Peyer's patch (tissue), 4 donors: ENCODE results near the gene PSMC3.

Experiments used
- POLR2A ChIP-seq, 2 donors: fragments of 450-650 bp; IDR thresholded peaks; one replicate each; pipeline ENCODE4 v1.5.1; 2017; ENCODE audit warnings: antibody characterized with exemption in 2 of 2, mild to moderate bottlenecking in 2 of 2, moderate library complexity in 2 of 2
- TF ChIP-seq, protein P1 (sequence below), 6 experiments: fragments of 450-650 bp in 4 of 6; fragments of 200-600 bp in 2 of 6; sonication (generic) in 1 of 6; IDR thresholded peaks; one replicate each; pipeline ENCODE4 v1.5.1; 2017 to 2019; ENCODE audit warnings: antibody characterized with exemption in 6 of 6, mild to moderate bottlenecking in 3 of 6, moderate library complexity in 1 of 6

DNA sequence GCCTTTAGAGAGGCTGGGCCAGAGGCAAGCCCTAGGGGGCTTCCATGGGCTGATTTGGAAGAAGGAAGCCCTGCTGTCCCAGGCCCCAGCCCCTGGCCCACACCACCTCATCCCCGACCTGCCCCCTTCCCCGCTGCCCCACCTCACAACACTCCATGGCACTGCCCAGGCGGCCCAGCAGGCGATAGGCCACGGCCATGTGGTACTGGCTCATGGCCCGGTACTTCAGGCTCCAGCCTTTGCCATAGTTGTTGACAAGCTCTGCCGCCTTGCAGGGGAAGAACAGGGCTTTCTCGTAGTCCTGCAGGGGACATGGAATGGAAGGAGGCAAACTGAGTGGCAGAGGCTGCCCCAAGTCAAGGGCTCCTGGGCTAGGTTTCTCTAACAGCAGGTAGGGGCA lies 16.3 kb upstream of the PSMC3 start:
- TF ChIP-seq, protein P1, sequence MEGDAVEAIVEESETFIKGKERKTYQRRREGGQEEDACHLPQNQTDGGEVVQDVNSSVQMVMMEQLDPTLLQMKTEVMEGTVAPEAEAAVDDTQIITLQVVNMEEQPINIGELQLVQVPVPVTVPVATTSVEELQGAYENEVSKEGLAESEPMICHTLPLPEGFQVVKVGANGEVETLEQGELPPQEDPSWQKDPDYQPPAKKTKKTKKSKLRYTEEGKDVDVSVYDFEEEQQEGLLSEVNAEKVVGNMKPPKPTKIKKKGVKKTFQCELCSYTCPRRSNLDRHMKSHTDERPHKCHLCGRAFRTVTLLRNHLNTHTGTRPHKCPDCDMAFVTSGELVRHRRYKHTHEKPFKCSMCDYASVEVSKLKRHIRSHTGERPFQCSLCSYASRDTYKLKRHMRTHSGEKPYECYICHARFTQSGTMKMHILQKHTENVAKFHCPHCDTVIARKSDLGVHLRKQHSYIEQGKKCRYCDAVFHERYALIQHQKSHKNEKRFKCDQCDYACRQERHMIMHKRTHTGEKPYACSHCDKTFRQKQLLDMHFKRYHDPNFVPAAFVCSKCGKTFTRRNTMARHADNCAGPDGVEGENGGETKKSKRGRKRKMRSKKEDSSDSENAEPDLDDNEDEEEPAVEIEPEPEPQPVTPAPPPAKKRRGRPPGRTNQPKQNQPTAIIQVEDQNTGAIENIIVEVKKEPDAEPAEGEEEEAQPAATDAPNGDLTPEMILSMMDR (IDR thresholded peaks at IDR 0.05), result no peak
- TF ChIP-seq POLR2A (IDR thresholded peaks at IDR 0.05), result no peak
